HepG2 (cell line): ENCODE data around the gene CNPY1. TPM values are rescaled to one million over a fixed set of nuclear protein-coding genes. Genes with fewer than 3 reads are reported as not detected.

ENCODE experiments used
- ATAC-seq: fragments of 200-7000 bp; cut with Tn5 transposase; 3 replicates; pipeline ENCODE4 v1.9.1; 2020; ENCODE audit warnings: mild to moderate bottlenecking, moderate library complexity
- BruUV-seq: library from RNA; stranded (reverse); fragments of 400-500 nt; replicated peaks from 2 replicates; lab custom pipeline; 2021; lab: Mats Ljungman, UMichigan
- CTCF ChIA-PET: fragments of 300-600 bp; formaldehyde crosslinking; extraction: SDS; loops from one replicate; lab custom pipeline; 2021; ENCODE audit warnings: low total read pairs, inconsistent platforms, low intra/inter-chr PET ratio; lab: Yijun Ruan, JAX
- POLR2A ChIA-PET: fragments of 350-600 bp; sonication (Branson Sonifier 250); formaldehyde crosslinking; loops from one replicate; lab custom pipeline; 2020; ENCODE audit warnings: antibody characterized with exemption, inconsistent platforms; lab: Yijun Ruan, JAX
- DNase-seq: peaks from one replicate; pipeline ENCODE4 v3.0.0-alpha.2; 2015; ENCODE audit warnings: low spot score
- FAIRE-seq: peaks from 3 replicates; lab custom pipeline; 2011; peaks lifted over from hg19 to GRCh38; lab: Jason Lieb, UNC
- H2AFZ ChIP-seq: one replicate; pipeline ENCODE4 v1.6.1; 2011; ENCODE audit warnings: low read length, inconsistent platforms
- H3K27ac ChIP-seq: fragments of 300-600 bp; 3 replicates; pipeline ENCODE4 v1.8.0; 2011; ENCODE audit warnings: mixed run types, mild to moderate bottlenecking, mixed read lengths, low read length, inconsistent platforms; ENCODE audit not compliant: insufficient read depth; ENCODE audit errors: extremely low read length
- H3K27me3 ChIP-seq, 2 experiments: fragments of 200-600 bp in 1 of 2; 2 replicates in 1 of 2; 3 replicates in 1 of 2; pipeline versions ENCODE4 v1.6.0 to v1.8.0; 2011; ENCODE audit warnings: low read length in 2 of 2, mild to moderate bottlenecking in 2 of 2, moderate library complexity in 2 of 2, inconsistent platforms in 1 of 2; ENCODE audit not compliant: insufficient read depth in 2 of 2, control insufficient read depth in 1 of 2
- H3K36me3 ChIP-seq, 2 experiments: fragments of 200-600 bp in 1 of 2; replicated peaks in 1 of 2; 2 replicates in 1 of 2; 3 replicates in 1 of 2; pipeline versions ENCODE4 v1.5.1 to v1.8.0; 2011; ENCODE audit warnings: low read length in 2 of 2, inconsistent platforms in 1 of 2; ENCODE audit not compliant: insufficient read depth in 2 of 2, control insufficient read depth in 1 of 2
- H3K4me1 ChIP-seq: 2 replicates; pipeline ENCODE4 v1.5.1; 2012; ENCODE audit warnings: low read length, inconsistent platforms; ENCODE audit not compliant: insufficient read depth
- H3K4me2 ChIP-seq: 2 replicates; pipeline ENCODE4 v1.6.0; 2011; ENCODE audit warnings: low read depth, low read length, inconsistent platforms
- H3K4me3 ChIP-seq, 3 experiments: fragments of 200-600 bp in 1 of 3; sonication (generic), shearing (Covaris generic) in 1 of 3; replicated peaks in 1 of 3; 2 replicates each; pipeline ENCODE4 v1.5.1; 2011 to 2016; ENCODE audit warnings: low read length in 3 of 3, inconsistent platforms in 2 of 3, low read depth in 2 of 3, mild to moderate bottlenecking in 2 of 3, control low read depth in 1 of 3, mixed read lengths in 1 of 3; ENCODE audit not compliant: insufficient read depth in 1 of 3
- H3K79me2 ChIP-seq: one replicate; pipeline ENCODE4 v1.6.1; 2011; ENCODE audit warnings: low read length, inconsistent platforms; ENCODE audit not compliant: insufficient read depth
- H3K9ac ChIP-seq: 2 replicates; pipeline ENCODE4 v1.6.0; 2011; ENCODE audit warnings: mild to moderate bottlenecking, low read depth, low read length, inconsistent platforms; ENCODE audit not compliant: insufficient read depth
- H3K9me3 ChIP-seq: 2 replicates; pipeline ENCODE4 v1.5.1; 2012; ENCODE audit warnings: mild to moderate bottlenecking, low read length
- H4K20me1 ChIP-seq: 2 replicates; pipeline ENCODE4 v1.6.0; 2011; ENCODE audit warnings: inconsistent platforms, mild to moderate bottlenecking, low read length, moderate library complexity; ENCODE audit not compliant: insufficient read depth
- POLR2AphosphoS2 ChIP-seq: IDR thresholded peaks from 2 replicates; pipeline ENCODE4 v1.6.1; 2011; ENCODE audit warnings: low read depth, low read length, improper control_type of control experiment
- ZNF800 ChIP-seq: sonication (generic); formaldehyde crosslinking; IDR thresholded peaks from 2 replicates; pipeline ENCODE4 v1.4.0; 2020; ENCODE audit warnings: missing genetic modification reagents
- WGBS: methylation state at CpG from one replicate; pipeline ENCODE4 v1.1.6; 2017; ENCODE audit warnings: low lambda C conversion rate; 5-methylcytosine and 5-hydroxymethylcytosine counted together
- in situ Hi-C: cut with HindIII; loops from 2 replicates; pipeline ENCODE4 v1.10.0; 2017; ENCODE audit warnings: low pct_unique_long_range_greater_than_20kb; ENCODE audit not compliant: extremely low pct_ligation_motif_present
- intact Hi-C: fragments of 100-400 bp; cut with micrococcal nuclease; formaldehyde crosslinking; loops from one replicate; pipeline ENCODE4 v1.10.0; 2022; ENCODE audit not compliant: unreplicated experiment
- polyA plus RNA-seq, 8 experiments: library from polyadenylated mRNA; depleted of rRNA in 3 of 8; stranded (reverse) in 7 of 8; unstranded in 1 of 8; fragments of >200 nt; fragmentation: Illumina TruSeq in 4 of 8; extraction: Trizol in 4 of 8; gene quantifications; 2 replicates each; pipeline versions ENCODE4 v1.2.1 to v1.2.3, GENCODE V29; 2011 to 2016; ENCODE audit warnings: low read depth in 4 of 8, missing spikeins in 1 of 8, mixed read lengths in 1 of 8; ENCODE audit not compliant: insufficient read depth in 1 of 8
- total RNA-seq, 5 experiments: library from RNA; depleted of rRNA; stranded (reverse); fragments of >200 nt; fragmentation: Illumina TruSeq; extraction: Trizol; gene quantifications; 2 replicates each; pipeline ENCODE4 v1.2.3, GENCODE V29; 2016; ENCODE audit warnings: low read depth in 1 of 5
- TF ChIP-seq, protein P1 (sequence below): sonication (generic); formaldehyde crosslinking; IDR thresholded peaks from 2 replicates; pipeline ENCODE4 v1.8.1; 2023; ENCODE audit warnings: missing genetic modification reagents, mild to moderate bottlenecking, borderline replicate concordance
- TF ChIP-seq, protein P2 (sequence below): sonication (generic); formaldehyde crosslinking; IDR thresholded peaks from 2 replicates; pipeline ENCODE4 v1.4.0; 2020; ENCODE audit warnings: missing genetic modification reagents
- TF ChIP-seq, protein P3 (sequence below): sonication (generic); formaldehyde crosslinking; IDR thresholded peaks from 2 replicates; pipeline ENCODE4 v1.8.1; 2022; ENCODE audit warnings: low read depth, mild to moderate bottlenecking, missing genetic modification reagents

The CNPY1 gene
- total and polyA plus RNA-seq, 2 of the 13 experiments (the other 11 are each of a cell fraction or from before 2014, with no cell fraction given) = not detected

DNA sequence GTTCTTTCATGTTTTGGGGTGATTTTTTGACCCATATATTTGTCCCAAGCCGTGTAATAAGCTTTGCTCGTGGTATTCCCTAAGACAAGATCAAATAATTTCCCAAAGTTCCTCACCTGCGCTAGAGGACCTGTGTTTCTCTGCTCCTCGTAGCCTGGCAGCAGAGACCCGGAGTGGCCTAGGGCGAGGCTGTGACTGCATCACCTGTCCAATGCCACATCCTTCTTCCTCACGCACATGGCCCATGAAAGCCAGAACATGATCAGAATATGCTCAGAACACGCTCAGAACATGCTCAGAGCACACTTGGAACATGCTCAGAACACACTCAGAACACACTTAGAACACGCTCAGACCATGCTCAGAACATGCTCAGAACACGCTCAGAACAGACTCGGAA is 64.6 kb downstream of the CNPY1 start (continued):
- TF ChIP-seq ZNF800 (CRISPR knock-in tag) (no peak), POLR2AphosphoS2 (no peak)
- TF ChIP-seq, protein P1, sequence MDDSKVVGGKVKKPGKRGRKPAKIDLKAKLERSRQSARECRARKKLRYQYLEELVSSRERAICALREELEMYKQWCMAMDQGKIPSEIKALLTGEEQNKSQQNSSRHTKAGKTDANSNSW (CRISPR knock-in tag) = no peak
- TF ChIP-seq, protein P2, sequence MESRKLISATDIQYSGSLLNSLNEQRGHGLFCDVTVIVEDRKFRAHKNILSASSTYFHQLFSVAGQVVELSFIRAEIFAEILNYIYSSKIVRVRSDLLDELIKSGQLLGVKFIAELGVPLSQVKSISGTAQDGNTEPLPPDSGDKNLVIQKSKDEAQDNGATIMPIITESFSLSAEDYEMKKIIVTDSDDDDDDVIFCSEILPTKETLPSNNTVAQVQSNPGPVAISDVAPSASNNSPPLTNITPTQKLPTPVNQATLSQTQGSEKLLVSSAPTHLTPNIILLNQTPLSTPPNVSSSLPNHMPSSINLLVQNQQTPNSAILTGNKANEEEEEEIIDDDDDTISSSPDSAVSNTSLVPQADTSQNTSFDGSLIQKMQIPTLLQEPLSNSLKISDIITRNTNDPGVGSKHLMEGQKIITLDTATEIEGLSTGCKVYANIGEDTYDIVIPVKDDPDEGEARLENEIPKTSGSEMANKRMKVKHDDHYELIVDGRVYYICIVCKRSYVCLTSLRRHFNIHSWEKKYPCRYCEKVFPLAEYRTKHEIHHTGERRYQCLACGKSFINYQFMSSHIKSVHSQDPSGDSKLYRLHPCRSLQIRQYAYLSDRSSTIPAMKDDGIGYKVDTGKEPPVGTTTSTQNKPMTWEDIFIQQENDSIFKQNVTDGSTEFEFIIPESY (CRISPR knock-in tag) = no peak

GRCh38 chr7:155477476-155477875 is 68.9 kb downstream of the CNPY1 start:
- in situ Hi-C loops (no loop called here), intact Hi-C loops (no loop called here)
- no peaks in the 10 kb centered on the region for H4K20me1 ChIP-seq
- TF ChIP-seq, protein P3, sequence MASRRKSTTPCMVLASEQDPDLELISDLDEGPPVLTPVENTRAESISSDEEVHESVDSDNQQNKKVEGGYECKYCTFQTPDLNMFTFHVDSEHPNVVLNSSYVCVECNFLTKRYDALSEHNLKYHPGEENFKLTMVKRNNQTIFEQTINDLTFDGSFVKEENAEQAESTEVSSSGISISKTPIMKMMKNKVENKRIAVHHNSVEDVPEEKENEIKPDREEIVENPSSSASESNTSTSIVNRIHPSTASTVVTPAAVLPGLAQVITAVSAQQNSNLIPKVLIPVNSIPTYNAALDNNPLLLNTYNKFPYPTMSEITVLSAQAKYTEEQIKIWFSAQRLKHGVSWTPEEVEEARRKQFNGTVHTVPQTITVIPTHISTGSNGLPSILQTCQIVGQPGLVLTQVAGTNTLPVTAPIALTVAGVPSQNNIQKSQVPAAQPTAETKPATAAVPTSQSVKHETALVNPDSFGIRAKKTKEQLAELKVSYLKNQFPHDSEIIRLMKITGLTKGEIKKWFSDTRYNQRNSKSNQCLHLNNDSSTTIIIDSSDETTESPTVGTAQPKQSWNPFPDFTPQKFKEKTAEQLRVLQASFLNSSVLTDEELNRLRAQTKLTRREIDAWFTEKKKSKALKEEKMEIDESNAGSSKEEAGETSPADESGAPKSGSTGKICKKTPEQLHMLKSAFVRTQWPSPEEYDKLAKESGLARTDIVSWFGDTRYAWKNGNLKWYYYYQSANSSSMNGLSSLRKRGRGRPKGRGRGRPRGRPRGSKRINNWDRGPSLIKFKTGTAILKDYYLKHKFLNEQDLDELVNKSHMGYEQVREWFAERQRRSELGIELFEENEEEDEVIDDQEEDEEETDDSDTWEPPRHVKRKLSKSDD (CRISPR knock-in tag) = no peak
- 23% methylated on average over 4 of the region's 4 CpGs for WGBS
- no peak overlapping the region for H3K4me3 ChIP-seq
- H3K9ac ChIP-seq = no peak overlapping the region
- no peak overlapping the region for H2AFZ ChIP-seq
- no peaks in the 10 kb centered on the region for H3K4me1 ChIP-seq
- DNase-seq (no peak), ATAC-seq (no peak), FAIRE-seq (no peak)
- H3K27me3 ChIP-seq = peaks cover 7 to 69% of the 10 kb centered on the region in 2 experiments; a peak in 3 of 5 replicates
- CTCF ChIA-PET = no interaction called here
- H3K9me3 ChIP-seq = no peaks in the 10 kb centered on the region
- no TSS peak for BruUV-seq
- no peak overlapping the region for H3K4me2 ChIP-seq
- POLR2A ChIA-PET = no interaction called here
- H3K36me3 ChIP-seq = no peaks in the 10 kb centered on the region
- no peaks in the 10 kb centered on the region for H3K79me2 ChIP-seq
- H3K27ac ChIP-seq = no peak overlapping the region
